Iris pigment epithelial cell (primary cell): Measurements from ENCODE around the gene GPR84.
A peak's percentile ranks its signal among the peaks of the same experiment; 100 is the strongest.

Source experiments
- DNase-seq: peaks from one replicate; pipeline ENCODE4 v3.0.0-alpha.2; 2011; ENCODE audit warnings: low read depth

The GPR84 gene

DNA sequence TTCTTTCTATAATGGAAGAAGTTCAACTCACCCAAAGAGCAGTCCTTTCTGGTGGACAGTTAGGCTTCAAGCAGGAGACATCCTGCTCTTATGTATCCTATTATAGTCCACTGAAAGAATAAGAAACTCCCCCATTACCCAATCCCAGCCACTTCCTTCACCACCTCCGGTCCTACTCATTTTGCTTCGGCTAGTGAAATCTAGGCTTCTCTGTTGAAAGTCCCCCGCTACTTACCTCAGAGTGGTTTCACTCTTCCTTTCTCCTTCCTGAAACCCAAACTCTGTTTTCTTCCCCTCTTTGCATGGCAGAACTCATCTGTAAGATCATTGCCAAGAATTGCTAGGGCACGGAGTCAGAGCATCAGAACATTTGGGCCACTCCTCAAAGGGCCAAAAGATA is at the start of gene GPR84:
TSS of gene GPR84 (minus strand) at position 74 of the 400 bp plus-strand sequence. CDS start 635 bp downstream, outside the sequence.
- no peak for DNase-seq

DNA sequence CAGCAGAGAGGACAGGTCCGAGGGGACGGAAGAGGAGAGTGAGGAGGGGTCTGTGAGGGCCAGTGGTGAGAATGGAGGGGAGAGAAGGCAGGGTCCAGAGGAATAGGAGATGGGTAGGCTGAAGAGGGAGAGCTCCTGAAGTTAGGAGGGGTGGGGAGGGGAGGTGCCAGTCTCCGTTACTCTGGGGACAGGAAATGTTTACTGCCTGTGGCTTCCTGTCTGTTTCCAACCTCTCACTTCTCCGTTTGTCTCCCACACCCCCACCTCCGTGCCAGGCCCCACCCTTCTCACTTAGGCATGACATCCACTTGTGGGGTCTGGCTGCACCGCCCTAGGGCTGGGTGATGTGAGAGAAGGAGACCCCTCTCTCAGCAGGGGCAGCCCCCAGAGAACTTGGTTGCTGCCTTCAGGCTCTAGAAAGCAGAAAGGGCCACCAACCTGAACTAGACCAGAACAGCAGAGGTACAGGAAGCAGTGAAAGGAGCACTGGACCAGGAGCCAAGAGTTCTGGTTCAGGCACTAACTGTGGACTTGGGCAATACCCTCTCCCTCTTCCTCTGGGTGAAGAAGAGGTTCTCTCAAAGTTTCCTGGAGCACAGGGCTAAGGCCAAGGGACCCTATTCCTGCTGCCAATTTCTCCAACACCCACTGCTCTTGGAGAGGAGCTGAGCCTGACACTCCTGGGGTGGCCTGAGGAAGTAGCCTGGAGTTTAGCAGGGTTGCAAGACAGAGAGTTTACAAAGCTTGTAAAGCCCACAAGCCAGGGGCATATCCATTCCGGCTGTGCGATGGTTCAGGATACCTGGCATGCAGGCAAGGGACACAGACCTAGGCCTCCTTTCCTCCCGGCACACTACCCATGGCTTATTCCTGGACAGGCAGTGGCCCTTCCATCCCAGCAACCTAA is 49.3 kb upstream of the GPR84 start:
- DNase-seq, result peak; percentile 64

GRCh38 chr12:54412786-54413185 is 48.5 kb upstream of the GPR84 start:
- no peak for DNase-seq

- DNase-seq, result no peak
Observed at GRCh38 chr12:54412348-54412747, 48.1 kb upstream of the GPR84 start.

- peak; percentile 90 for DNase-seq
Observed at GRCh38 chr12:54411391-54412241, 47.3 kb upstream of the GPR84 start.

DNA sequence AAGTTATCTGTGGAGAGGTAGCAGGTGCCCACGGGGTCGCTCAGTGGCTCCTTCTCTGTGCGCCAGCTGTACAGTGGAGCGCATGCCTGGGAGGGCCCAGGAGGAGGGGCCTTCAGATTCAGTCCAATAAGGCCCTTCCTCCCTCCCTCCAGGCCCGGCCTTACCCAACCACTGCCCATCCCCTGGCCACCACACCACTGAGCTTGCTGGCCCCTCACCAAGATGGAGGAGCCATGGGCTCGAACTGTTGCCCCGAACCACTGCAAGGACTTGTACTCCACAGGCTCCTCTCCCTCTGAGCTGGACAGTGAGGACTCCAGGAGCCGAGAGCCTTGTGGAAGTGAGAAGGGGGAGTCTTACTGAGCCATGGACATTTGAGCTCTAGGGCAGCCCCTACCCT is 45.0 kb upstream of the GPR84 start:
- no peak for DNase-seq

- DNase-seq, result no peak
Observed at GRCh38 chr12:54407183-54407905, 43.1 kb upstream of the GPR84 start.

GRCh38 chr12:54405573-54405972 is 41.3 kb upstream of the GPR84 start:
- no peak for DNase-seq

- no peak for DNase-seq
Observed at GRCh38 chr12:54405106-54405505, 40.8 kb upstream of the GPR84 start.

GRCh38 chr12:54404061-54405004 is 40.0 kb upstream of the GPR84 start:
- peak; percentile 60 for DNase-seq

GRCh38 chr12:54401119-54401518 is 36.8 kb upstream of the GPR84 start:
- no peak for DNase-seq

GRCh38 chr12:54398995-54399793 is 34.9 kb upstream of the GPR84 start:
- DNase-seq, result peak; percentile 77

DNA sequence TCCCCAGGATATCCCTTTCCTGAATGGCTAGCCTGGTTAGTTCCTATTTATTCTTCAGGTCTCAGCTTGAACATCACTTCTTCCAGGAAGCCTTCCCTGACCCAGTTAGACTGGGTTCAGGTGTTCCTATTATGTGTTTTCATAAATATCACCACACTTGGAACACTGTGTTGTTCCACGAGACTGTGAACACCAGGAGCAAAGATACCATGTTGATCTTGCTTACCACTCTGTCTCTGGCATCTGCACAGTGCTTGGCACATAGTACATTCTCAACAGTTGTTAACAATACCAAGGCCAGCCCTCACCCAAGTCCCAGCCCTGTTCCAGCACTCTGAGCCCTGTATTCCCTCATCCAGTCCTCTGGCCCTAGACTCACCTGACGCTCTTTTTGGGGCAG is 33.9 kb upstream of the GPR84 start:
- no peak for DNase-seq

- no peak for DNase-seq
Observed at GRCh38 chr12:54397157-54397556, 32.9 kb upstream of the GPR84 start.

- DNase-seq, result no peak
Observed at GRCh38 chr12:54395545-54395944, 31.3 kb upstream of the GPR84 start.

DNA sequence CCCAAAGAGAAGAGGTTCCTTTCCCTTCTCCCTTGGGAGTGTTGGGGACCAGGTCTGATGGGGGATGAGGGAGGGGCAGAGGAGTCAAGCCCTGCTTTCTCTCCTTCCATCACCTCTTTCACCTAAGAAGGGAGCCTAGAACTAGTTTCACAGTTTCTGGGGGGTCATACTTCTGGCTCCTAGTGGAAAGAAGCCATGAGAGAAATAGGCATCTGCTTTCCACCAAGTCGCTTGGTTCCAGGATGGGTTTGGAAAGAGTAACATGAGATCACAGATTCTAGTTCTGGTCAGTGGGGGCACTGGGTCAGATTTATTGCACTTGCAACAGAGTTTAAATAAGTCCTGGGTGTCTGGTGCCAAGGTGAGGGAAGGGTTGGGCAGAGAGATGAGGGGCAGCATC is 30.7 kb upstream of the GPR84 start:
- no peak for DNase-seq

DNA sequence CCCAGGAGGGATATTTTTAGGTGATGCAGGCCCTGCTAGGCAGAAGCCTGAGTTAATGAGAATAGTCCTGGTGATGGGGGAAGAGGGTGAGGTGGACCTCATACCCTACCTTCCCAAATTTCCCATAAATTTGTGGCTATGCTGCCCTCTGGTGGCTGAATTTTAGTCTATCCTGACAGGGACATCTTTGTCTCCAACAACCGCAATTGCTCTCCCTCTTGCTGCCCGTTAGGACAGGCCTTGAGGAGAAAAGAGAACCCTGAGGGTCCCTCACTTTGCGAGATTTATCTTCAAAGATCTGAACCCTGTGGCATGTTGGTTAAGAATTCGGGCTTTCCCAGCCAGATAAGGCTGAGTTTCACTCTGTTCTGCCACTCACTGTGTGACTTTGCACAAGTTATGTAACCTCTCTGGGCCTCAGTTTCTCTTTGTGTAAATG is 30.0 kb upstream of the GPR84 start:
- no peak for DNase-seq

GRCh38 chr12:54393743-54394142 is 29.5 kb upstream of the GPR84 start:
- DNase-seq, result no peak

- DNase-seq, result no peak
Observed at GRCh38 chr12:54393207-54393609, 28.9 kb upstream of the GPR84 start.
